ENCODE results near the gene SHFL.

- TF ChIP-seq POLR2A (IDR thresholded peaks at IDR 0.05) = no peak
- TF ChIP-seq, protein P1, sequence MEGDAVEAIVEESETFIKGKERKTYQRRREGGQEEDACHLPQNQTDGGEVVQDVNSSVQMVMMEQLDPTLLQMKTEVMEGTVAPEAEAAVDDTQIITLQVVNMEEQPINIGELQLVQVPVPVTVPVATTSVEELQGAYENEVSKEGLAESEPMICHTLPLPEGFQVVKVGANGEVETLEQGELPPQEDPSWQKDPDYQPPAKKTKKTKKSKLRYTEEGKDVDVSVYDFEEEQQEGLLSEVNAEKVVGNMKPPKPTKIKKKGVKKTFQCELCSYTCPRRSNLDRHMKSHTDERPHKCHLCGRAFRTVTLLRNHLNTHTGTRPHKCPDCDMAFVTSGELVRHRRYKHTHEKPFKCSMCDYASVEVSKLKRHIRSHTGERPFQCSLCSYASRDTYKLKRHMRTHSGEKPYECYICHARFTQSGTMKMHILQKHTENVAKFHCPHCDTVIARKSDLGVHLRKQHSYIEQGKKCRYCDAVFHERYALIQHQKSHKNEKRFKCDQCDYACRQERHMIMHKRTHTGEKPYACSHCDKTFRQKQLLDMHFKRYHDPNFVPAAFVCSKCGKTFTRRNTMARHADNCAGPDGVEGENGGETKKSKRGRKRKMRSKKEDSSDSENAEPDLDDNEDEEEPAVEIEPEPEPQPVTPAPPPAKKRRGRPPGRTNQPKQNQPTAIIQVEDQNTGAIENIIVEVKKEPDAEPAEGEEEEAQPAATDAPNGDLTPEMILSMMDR (IDR thresholded peaks at IDR 0.05) = no peak
Measured at GRCh38 chr19:10052602-10053360, 33.3 kb upstream of the SHFL start.
